GM18498 (cell line): ENCODE measurements around the gene SEC62.
"Not testable (repeated sequence)": the region's sequence is repeated elsewhere in the genome, so short reads cannot be mapped to it uniquely, and the experiment has no call there.

Experiments
- ATAC-seq: cut with Tn5 transposase; IDR thresholded peaks from one replicate; pipeline ENCODE4 v1.9.1; 2021; ENCODE audit warnings: mild to moderate bottlenecking, moderate library complexity; ENCODE audit not compliant: unreplicated experiment

Gene SEC62

GRCh38 chr3:170012683-170013400 lies 46.2 kb downstream of the SEC62 start:
- no peak for ATAC-seq

- no peak for ATAC-seq
Observed at GRCh38 chr3:170016057-170016456, 49.5 kb downstream of the SEC62 start.

GRCh38 chr3:170019306-170019705 lies 52.7 kb downstream of the SEC62 start:
- not testable (repeated sequence) for ATAC-seq

GRCh38 chr3:170021083-170021482 lies 54.5 kb downstream of the SEC62 start:
- no peak for ATAC-seq

- no peak for ATAC-seq
Observed at GRCh38 chr3:170022336-170022735, 55.7 kb downstream of the SEC62 start.

- ATAC-seq: no peak
Observed at GRCh38 chr3:170023165-170023564, 56.6 kb downstream of the SEC62 start.

GRCh38 chr3:170024581-170024980 lies 58.0 kb downstream of the SEC62 start:
- no peak for ATAC-seq

- ATAC-seq: no peak
Observed at GRCh38 chr3:170027233-170028102, 60.9 kb downstream of the SEC62 start.

- ATAC-seq: no peak
Observed at GRCh38 chr3:170033489-170033888, 66.9 kb downstream of the SEC62 start.

- peak; percentile 83 for ATAC-seq
Observed at GRCh38 chr3:170037463-170038433, 71.1 kb downstream of the SEC62 start, which contains the start of gene GPR160. TSS of gene GPR160 (plus strand) at chr3:170037995. CDS start at chr3:170083973, 45,978 bp downstream.

GRCh38 chr3:170038434-170039110 lies 72.0 kb downstream of the SEC62 start:
- ATAC-seq: peak; percentile 21

- ATAC-seq: no peak
Observed at GRCh38 chr3:170040418-170040817, 73.8 kb downstream of the SEC62 start.

GRCh38 chr3:170043506-170043905 lies 76.9 kb downstream of the SEC62 start:
- ATAC-seq: no peak

GRCh38 chr3:170044271-170044670 lies 77.7 kb downstream of the SEC62 start:
- no peak for ATAC-seq

- peak; percentile 80 for ATAC-seq
Observed at GRCh38 chr3:170044795-170045244, 78.2 kb downstream of the SEC62 start.

GRCh38 chr3:170046269-170047132 lies 79.9 kb downstream of the SEC62 start:
- no peak for ATAC-seq

- ATAC-seq: no peak
Observed at GRCh38 chr3:170047133-170047404, 80.5 kb downstream of the SEC62 start.
